Heart left ventricle (tissue), 13 donors: ENCODE data around the gene OSMR.

ENCODE experiments used
- CTCF ChIP-seq, 12 donors: fragments of 200-600 bp; sonication (generic) in 4 of 12; IDR thresholded peaks; one replicate each; pipeline versions ENCODE4 v1.5.0 to v1.8.0; 2018 to 2022; ENCODE audit warnings: antibody characterized with exemption in 12 of 12, mild to moderate bottlenecking in 5 of 12
- POLR2A ChIP-seq, 2 donors: fragments of 450-650 bp; IDR thresholded peaks; one replicate each; pipeline ENCODE4 v1.6.1; 2017; ENCODE audit warnings: antibody characterized with exemption in 2 of 2, mild to moderate bottlenecking in 2 of 2, moderate library complexity in 2 of 2
- donor health status: ischemic (EF 13 %, LVEDD 7.1; RV severe dilation, severe dysfunction).
- donor health status: DM: no; HTN: yes; CAD: no.
- donor health status: DM: no; HTN: no; CAD: no.
- donor health status: ischemic (EF 25% LVEDD 6.9; RV normal size, moderate dysfunction).
- donor health status: ischemic (EF 25% LVEDD 5.7; RV mildly dilated, moderate dysfunction).
- donor health status: ischemic (EF 35%, LVEDD 5.7; RV mildly dilated, moderate dysfunction).
- donor health status: nonischemic (EF 11% LVEDD 7.7; RV severe dilation, severe dysfunction).
- donor health status: DM: yes; HTN: yes; CAD: no.
- donor health status: PGD.
- donor health status: ischemic (EF 29% LVEDD 5.4; RV normal size, mild dysfunction).
- donor health status: nonischemic (EF 23%, LVEDD 6.1; RV moderate dilation, normal function).

DNA sequence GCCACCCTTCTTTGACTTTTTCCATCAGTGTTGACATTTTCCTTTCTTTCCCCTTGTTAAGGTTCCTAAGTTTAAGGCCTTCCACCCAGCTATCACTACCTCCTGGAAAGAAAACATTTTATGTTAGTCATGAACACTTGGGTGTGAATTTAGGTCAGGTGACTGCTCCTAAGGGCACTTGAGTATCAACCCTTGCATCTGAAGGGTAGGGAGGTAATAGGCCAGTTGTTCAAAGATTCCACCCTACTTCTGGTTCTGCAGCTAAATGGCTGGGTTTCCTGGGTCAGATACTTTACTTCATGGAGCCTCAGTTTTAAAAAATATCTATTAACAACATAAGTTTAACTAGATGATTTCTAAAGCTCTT is 49.1 kb upstream of the OSMR start:
- no peak for TF ChIP-seq CTCF (IDR thresholded peaks at IDR 0.05)
- TF ChIP-seq POLR2A (IDR thresholded peaks at IDR 0.05), result no peak
